GM18867 (cell line): ENCODE measurements around the gene DMXL2.
"Not testable (repeated sequence)": the region's sequence is repeated elsewhere in the genome, so short reads cannot be mapped to it uniquely, and the experiment has no call there.

Experiments
- ATAC-seq: cut with Tn5 transposase; IDR thresholded peaks from one replicate; pipeline ENCODE4 v1.9.1; 2021; ENCODE audit warnings: mild to moderate bottlenecking, moderate library complexity; ENCODE audit not compliant: unreplicated experiment

The DMXL2 gene

GRCh38 chr15:51497806-51498205, 124.8 kb downstream of the DMXL2 start:
- no peak for ATAC-seq

GRCh38 chr15:51496246-51496645, 126.3 kb downstream of the DMXL2 start:
- no peak for ATAC-seq

GRCh38 chr15:51494411-51495314, 127.9 kb downstream of the DMXL2 start:
- no peak for ATAC-seq

DNA sequence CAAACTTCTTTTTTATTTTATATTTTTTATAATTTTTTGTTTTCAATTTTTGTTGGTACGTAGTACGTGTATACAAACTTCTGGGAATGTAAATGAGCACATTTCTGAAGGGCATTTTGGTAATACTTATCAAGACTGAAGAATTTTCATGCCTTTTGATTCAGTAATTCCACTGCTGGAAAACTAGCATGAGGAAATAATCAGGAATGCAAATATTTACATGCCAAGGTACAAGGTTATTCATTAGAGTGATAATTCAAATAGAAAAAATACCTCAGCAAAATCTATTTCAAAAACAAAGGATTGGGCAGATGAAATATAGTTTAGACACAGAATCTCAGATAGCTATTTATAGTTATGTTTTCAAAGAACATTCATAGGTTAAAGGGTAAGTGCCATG, 128.7 kb downstream of the DMXL2 start:
- no peak for ATAC-seq

DNA sequence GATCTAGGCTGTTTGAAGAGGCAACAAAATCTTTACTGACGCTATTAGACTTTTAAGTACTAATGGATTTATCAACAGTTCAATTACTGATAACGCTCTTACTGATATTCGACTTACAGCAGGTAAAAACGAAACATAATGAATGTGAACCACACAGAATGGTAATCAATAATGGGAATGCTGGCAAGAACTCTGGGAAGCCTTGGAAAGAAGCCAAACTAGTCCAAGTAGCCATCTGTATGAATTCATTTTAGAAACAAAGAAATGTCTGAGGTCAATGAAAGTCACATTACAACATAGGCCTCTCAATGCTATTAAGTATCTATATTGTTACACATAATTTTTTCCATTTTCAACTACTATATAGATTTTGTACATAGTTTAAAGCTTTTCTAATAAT, 130.0 kb downstream of the DMXL2 start:
- ATAC-seq = no peak

GRCh38 chr15:51491941-51492340, 130.6 kb downstream of the DMXL2 start:
- no peak for ATAC-seq

DNA sequence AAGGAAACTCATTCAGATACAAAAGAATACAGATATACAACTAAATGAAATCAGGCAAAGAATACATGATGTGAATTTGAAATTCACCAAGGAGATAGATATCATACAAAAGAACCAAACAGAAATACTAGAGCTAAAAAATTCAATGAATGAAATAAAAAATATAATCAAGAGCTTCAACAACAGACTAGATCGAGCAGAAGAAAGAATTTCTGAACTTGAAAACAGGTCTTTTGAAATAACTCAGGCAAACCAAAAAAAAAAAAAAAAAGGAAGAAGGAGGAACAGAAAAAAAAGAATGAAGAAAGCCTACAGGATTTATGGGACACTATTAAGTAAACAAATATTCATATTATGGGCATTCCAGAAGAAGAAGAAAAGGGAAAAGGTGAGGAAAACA, 137.8 kb downstream of the DMXL2 start:
- ATAC-seq = no peak

DNA sequence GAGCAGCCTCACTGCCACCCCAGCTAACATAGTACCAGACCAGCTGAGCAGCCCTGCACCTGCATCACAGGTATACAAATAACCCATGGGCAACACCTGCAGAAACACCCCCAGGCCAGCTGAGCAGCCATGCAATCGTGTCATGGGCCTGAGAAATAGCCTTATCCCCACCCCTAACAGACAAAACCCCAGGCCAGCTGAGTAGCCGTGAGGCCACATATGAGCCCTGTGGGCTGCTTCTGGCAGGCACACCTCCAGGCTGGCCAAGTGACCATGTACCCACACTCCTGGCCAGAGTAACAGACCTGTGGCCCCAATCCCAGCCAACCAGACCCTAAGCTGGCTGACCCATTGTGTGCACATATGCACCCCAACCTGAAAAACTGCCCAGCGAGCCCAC, 138.6 kb downstream of the DMXL2 start:
- ATAC-seq = no peak

GRCh38 chr15:51483520-51483919, 139.1 kb downstream of the DMXL2 start:
- no peak for ATAC-seq

- ATAC-seq = no peak
Observed at GRCh38 chr15:51475736-51476135, 146.8 kb downstream of the DMXL2 start.

GRCh38 chr15:51470512-51470911, 152.1 kb downstream of the DMXL2 start:
- ATAC-seq = no peak

GRCh38 chr15:51460796-51461195, 161.8 kb downstream of the DMXL2 start:
- no peak for ATAC-seq

- ATAC-seq = no peak
Observed at GRCh38 chr15:51450001-51450400, 172.6 kb downstream of the DMXL2 start.

GRCh38 chr15:51448622-51449399, 173.8 kb downstream of the DMXL2 start:
- no peak for ATAC-seq

DNA sequence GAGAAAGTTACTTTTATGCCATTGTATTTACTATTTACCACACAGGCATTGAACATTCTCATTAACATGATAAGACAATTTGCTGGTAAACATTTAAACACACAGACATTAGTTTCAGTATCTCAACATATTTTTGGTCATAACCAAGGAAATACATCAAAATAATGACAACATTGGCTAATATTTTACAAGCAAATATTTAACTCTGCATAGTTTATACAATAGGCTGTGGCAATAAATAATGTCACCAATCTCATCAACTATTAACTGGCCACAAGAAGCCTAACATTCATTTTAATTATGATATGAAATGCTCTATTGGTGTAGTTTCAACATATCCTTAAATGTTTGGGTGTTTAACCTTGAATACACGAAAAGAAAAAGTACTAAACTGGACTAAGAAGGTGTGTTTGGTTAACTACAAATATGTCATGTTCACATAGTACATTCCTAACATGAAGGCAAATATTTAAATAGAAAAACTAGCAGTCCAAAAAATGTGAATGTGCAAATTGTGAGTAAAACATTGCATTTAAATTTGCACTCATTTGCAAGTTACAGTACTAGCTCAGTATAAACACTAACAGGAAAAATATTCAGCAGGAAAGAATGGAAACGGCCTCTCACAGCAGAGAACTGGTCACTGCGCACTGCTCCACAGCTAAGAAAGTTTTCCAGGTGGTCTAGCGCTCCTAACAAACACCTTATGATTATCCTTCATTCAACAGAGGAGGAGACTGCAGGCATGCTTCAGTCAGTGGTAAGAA, 174.5 kb downstream of the DMXL2 start:
- no peak for ATAC-seq

DNA sequence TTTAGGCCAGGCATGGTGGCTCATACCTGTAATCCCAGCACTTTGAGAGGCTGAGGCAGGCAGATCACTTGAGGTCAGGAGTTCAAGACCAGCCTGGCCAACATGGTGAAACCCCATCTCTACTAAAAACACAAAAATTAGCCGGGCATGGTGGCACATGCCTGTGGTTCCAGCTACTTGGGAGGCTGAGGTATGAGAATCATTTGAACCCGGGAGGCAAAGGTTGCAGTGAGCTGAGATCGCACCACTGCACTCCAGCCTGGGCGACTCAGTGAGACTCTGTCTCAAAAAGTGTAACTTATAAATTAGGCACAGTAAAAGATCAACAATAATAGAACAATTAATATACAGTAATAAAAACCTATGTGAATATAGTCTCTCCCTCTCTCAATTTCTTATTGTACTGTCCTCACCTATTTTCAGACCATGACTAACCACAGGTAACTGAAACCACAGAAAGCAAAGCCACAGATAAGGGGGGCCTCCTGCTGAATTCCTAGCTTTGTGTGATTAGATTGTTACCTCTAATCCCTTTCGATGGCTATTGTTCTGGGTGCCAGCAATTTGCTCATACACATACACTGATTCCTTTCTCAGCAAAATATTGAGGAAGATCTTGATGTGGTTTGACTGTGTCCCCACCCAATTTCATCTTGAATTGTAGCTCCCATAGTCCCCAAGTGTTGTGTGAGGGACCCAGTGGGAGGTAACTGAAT, 176.4 kb downstream of the DMXL2 start:
- not testable (repeated sequence) for ATAC-seq

GRCh38 chr15:51444807-51445206, 177.8 kb downstream of the DMXL2 start:
- no peak for ATAC-seq

- ATAC-seq = no peak
Observed at GRCh38 chr15:51444112-51444511, 178.5 kb downstream of the DMXL2 start.

DNA sequence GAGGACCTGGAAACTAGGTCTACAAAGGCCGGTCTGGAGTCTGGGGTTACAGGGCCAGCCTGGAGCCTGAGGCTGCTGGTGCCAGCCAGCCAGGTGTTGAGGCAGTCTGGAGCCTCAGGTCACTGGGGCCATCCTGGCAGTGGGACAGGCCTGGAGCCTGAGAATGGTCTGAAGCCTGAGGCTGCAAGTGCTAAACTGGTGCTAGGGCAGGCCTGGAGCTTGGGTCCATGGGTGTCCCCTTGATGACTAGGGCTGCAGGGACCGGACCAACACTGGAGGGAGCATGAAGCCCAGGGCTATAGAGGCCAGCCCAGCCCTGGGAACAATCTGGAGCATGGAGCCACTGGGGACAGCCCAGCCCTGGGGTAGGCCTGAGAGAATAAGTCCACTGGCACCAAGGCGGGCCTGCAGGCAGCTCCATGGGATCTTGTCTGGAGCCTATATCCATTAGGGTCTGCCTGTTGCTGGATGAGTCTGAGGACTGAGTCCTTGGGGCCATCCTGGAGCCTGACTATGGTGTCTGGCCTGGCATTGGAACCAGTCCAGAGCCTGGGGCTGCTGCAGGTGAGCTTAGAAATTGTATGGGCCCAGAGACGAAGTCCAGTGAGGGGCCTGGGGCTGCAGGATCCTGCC, 179.2 kb downstream of the DMXL2 start:
- no peak for ATAC-seq

- ATAC-seq = no peak
Observed at GRCh38 chr15:51438526-51438925, 184.0 kb downstream of the DMXL2 start.
